Measurements from ENCODE around the gene UCK1.

UCK1 gene
- total RNA-seq = 17.6 to 25.4 (median 24.3) reads per million in 4 donors

GRCh38 chr9:131530920-131531832 is at the start of gene UCK1:
TSS of gene UCK1 (minus strand) at chr9:131531263. CDS start at chr9:131531174, 89 bp downstream.
- DNase-seq = peak; percentile 60 to 87 (median 70)

- no peak for DNase-seq
Measured at GRCh38 chr9:131580358-131580757, 49.3 kb upstream of the UCK1 start.

GRCh38 chr9:131579789-131580211 is 48.7 kb upstream of the UCK1 start:
- no peak for DNase-seq

GRCh38 chr9:131578731-131579504 is 47.9 kb upstream of the UCK1 start:
- DNase-seq = peak in 3 of 5 donors; percentile 24 to 56 (median 38)

GRCh38 chr9:131578021-131578420 is 47.0 kb upstream of the UCK1 start:
- no peak for DNase-seq

GRCh38 chr9:131577005-131578000 is 46.2 kb upstream of the UCK1 start:
- no peak for DNase-seq

- no peak for DNase-seq
Measured at GRCh38 chr9:131575946-131576853, 45.1 kb upstream of the UCK1 start.

- DNase-seq = no peak
Measured at GRCh38 chr9:131574730-131575640, 43.9 kb upstream of the UCK1 start.

GRCh38 chr9:131567910-131568309 is 36.8 kb upstream of the UCK1 start:
- DNase-seq = no peak

- no peak for DNase-seq
Measured at GRCh38 chr9:131566158-131566557, 35.1 kb upstream of the UCK1 start.

GRCh38 chr9:131565369-131565768 is 34.3 kb upstream of the UCK1 start:
- DNase-seq = peak in 1 of 5 donors; percentile 25

GRCh38 chr9:131562032-131562959 is 31.2 kb upstream of the UCK1 start:
- DNase-seq = no peak

- no peak for DNase-seq
Measured at GRCh38 chr9:131559421-131560000, 28.4 kb upstream of the UCK1 start.

GRCh38 chr9:131557855-131558548 is 26.9 kb upstream of the UCK1 start:
- DNase-seq = no peak

- no peak for DNase-seq
Measured at GRCh38 chr9:131555841-131556673, 25.0 kb upstream of the UCK1 start.

- DNase-seq = no peak
Measured at GRCh38 chr9:131554843-131555351, 23.8 kb upstream of the UCK1 start.
